HepG2 (cell line): Measurements from ENCODE around the gene RPL37. TPM values are rescaled to one million over a fixed set of nuclear protein-coding genes. Genes with fewer than 3 reads are reported as not detected.

ENCODE experiments used
- ERF ChIP-seq: IDR thresholded peaks from 2 replicates; pipeline ENCODE4 v1.6.1; 2018; ENCODE audit warnings: missing biosample characterization, missing genetic modification reagents
- GABPA ChIP-seq, 2 experiments: IDR thresholded peaks; 2 replicates each; pipeline ENCODE4 v1.6.1; 2011 to 2016; ENCODE audit warnings: low read depth in 2 of 2, low read length in 1 of 2, missing biosample characterization in 1 of 2, missing genetic modification characterization in 1 of 2
- GZF1 ChIP-seq: sonication (generic); formaldehyde crosslinking; IDR thresholded peaks from 2 replicates; pipeline ENCODE4 v1.5.1; 2020; ENCODE audit warnings: mild to moderate bottlenecking, missing genetic modification reagents
- HDAC1 ChIP-seq: sonication (generic); formaldehyde crosslinking; IDR thresholded peaks from 2 replicates; pipeline ENCODE4 v1.5.1; 2020; ENCODE audit warnings: mild to moderate bottlenecking, missing genetic modification reagents
- IKZF4 ChIP-seq: sonication (generic); formaldehyde crosslinking; IDR thresholded peaks from 2 replicates; pipeline ENCODE4 v1.5.1; 2020; ENCODE audit warnings: borderline replicate concordance, mild to moderate bottlenecking, low read depth, missing genetic modification reagents; ENCODE audit errors: not compliant biosample characterization
- MXD3 ChIP-seq: IDR thresholded peaks from 2 replicates; pipeline ENCODE4 v1.6.1; 2016; ENCODE audit warnings: mild to moderate bottlenecking, missing biosample characterization, missing genetic modification reagents
- MXD4 ChIP-seq: IDR thresholded peaks from 2 replicates; pipeline ENCODE4 v1.6.1; 2016; ENCODE audit warnings: mild to moderate bottlenecking, missing biosample characterization, missing genetic modification reagents
- NR2C2 ChIP-seq: sonication (generic); formaldehyde crosslinking; IDR thresholded peaks from 2 replicates; pipeline ENCODE4 v1.4.0; 2020; ENCODE audit warnings: missing genetic modification reagents, mild to moderate bottlenecking, moderate library complexity, borderline replicate concordance
- PHB2 ChIP-seq: fragments of 450-650 bp; IDR thresholded peaks from 2 replicates; pipeline ENCODE4 v1.6.1; 2018; ENCODE audit not compliant: partially characterized antibody
- POGZ ChIP-seq: sonication (generic); formaldehyde crosslinking; IDR thresholded peaks from 2 replicates; pipeline ENCODE4 v1.4.0; 2020; ENCODE audit warnings: mild to moderate bottlenecking, missing genetic modification reagents
- POLR2A ChIP-seq, 2 experiments: IDR thresholded peaks; 2 replicates each; pipeline ENCODE4 v1.6.1; 2011; ENCODE audit warnings: low read depth in 2 of 2, low read length in 2 of 2, mild to moderate bottlenecking in 1 of 2, moderate library complexity in 1 of 2; ENCODE audit not compliant: insufficient read depth in 1 of 2
- RCOR2 ChIP-seq: IDR thresholded peaks from 2 replicates; pipeline ENCODE4 v1.6.1; 2016; ENCODE audit warnings: missing biosample characterization, missing genetic modification reagents
- SKIL ChIP-seq: sonication (generic); formaldehyde crosslinking; IDR thresholded peaks from 2 replicates; pipeline ENCODE4 v1.8.0; 2022; ENCODE audit warnings: missing genetic modification reagents, mild to moderate bottlenecking, moderate library complexity, borderline replicate concordance
- TCF12 ChIP-seq, 2 experiments: fragments of 450-650 bp in 1 of 2; sonication (generic) in 1 of 2; formaldehyde crosslinking in 1 of 2; IDR thresholded peaks; 2 replicates each; pipeline versions ENCODE4 v1.6.1 to v1.8.0; 2017 to 2022; ENCODE audit warnings: antibody characterized with exemption in 1 of 2, mild to moderate bottlenecking in 1 of 2, missing genetic modification reagents in 1 of 2, moderate library complexity in 1 of 2
- TEF ChIP-seq: sonication (generic); formaldehyde crosslinking; IDR thresholded peaks from 2 replicates; pipeline ENCODE4 v1.5.0; 2020; ENCODE audit warnings: missing genetic modification reagents
- U2AF2 ChIP-seq: fragments of 200-400 bp; formaldehyde crosslinking; IDR thresholded peaks from 2 replicates; pipeline ENCODE4 v1.6.1; 2017; ENCODE audit warnings: low read depth, mild to moderate bottlenecking, low read length
- ZBTB3 ChIP-seq: sonication (generic); formaldehyde crosslinking; IDR thresholded peaks from 2 replicates; pipeline ENCODE4 v1.4.0; 2020; ENCODE audit warnings: low read depth, mild to moderate bottlenecking, moderate library complexity, missing genetic modification reagents, borderline replicate concordance
- ZFP91 ChIP-seq: sonication (generic); formaldehyde crosslinking; IDR thresholded peaks from 2 replicates; pipeline ENCODE4 v1.9.0; 2022; ENCODE audit warnings: missing genetic modification reagents, mild to moderate bottlenecking, borderline replicate concordance
- ZNF17 ChIP-seq: sonication (generic); formaldehyde crosslinking; IDR thresholded peaks from 2 replicates; pipeline ENCODE4 v1.5.0; 2020; ENCODE audit warnings: mild to moderate bottlenecking, missing genetic modification reagents
- ZNF282 ChIP-seq: fragments of 450-650 bp; IDR thresholded peaks from 2 replicates; pipeline ENCODE4 v1.6.1; 2018; ENCODE audit not compliant: partially characterized antibody
- ZNF329 ChIP-seq: sonication (generic); formaldehyde crosslinking; IDR thresholded peaks from 2 replicates; pipeline ENCODE4 v1.9.0; 2021; ENCODE audit warnings: low read depth, mild to moderate bottlenecking, missing genetic modification reagents
- ZNF432 ChIP-seq: sonication (generic); formaldehyde crosslinking; IDR thresholded peaks from 2 replicates; pipeline ENCODE4 v1.5.0; 2020; ENCODE audit warnings: missing genetic modification reagents, mild to moderate bottlenecking, borderline replicate concordance
- ZNF644 ChIP-seq: IDR thresholded peaks from 2 replicates; pipeline ENCODE4 v1.6.1; 2016; ENCODE audit warnings: low read depth
- ZSCAN21 ChIP-seq: sonication (generic); formaldehyde crosslinking; IDR thresholded peaks from 2 replicates; pipeline ENCODE4 v1.8.0; 2022; ENCODE audit warnings: mild to moderate bottlenecking, missing genetic modification reagents, moderate library complexity, borderline replicate concordance
- polyA plus RNA-seq, 8 experiments: library from polyadenylated mRNA; depleted of rRNA in 3 of 8; stranded (reverse) in 7 of 8; unstranded in 1 of 8; fragments of >200 nt; fragmentation: Illumina TruSeq in 4 of 8; extraction: Trizol in 4 of 8; gene quantifications; 2 replicates each; pipeline versions ENCODE4 v1.2.1 to v1.2.3, GENCODE V29; 2011 to 2016; ENCODE audit warnings: low read depth in 4 of 8, missing spikeins in 1 of 8, mixed read lengths in 1 of 8; ENCODE audit not compliant: insufficient read depth in 1 of 8
- total RNA-seq, 5 experiments: library from RNA; depleted of rRNA; stranded (reverse); fragments of >200 nt; fragmentation: Illumina TruSeq; extraction: Trizol; gene quantifications; 2 replicates each; pipeline ENCODE4 v1.2.3, GENCODE V29; 2016; ENCODE audit warnings: low read depth in 1 of 5

Gene RPL37
- total and polyA plus RNA-seq, 2 of the 13 experiments (the other 11 are each of a cell fraction or from before 2014, with no cell fraction given), result 1,981 to 3,367 TPM

- TF ChIP-seq GABPA (IDR thresholded peaks at IDR 0.05; ENCODE audit: low read depth, low read length), result peak; percentile 97
- TF ChIP-seq GABPA (CRISPR knock-in tag; IDR thresholded peaks at IDR 0.05; ENCODE audit: low read depth), result peak; percentile 99
- peak; percentile 100 for TF ChIP-seq NR2C2 (CRISPR knock-in tag)
- TF ChIP-seq POLR2A (IDR thresholded peaks at IDR 0.05; ENCODE audit: insufficient read depth in 1 of 2, low read depth in 2 of 2, low read length in 2 of 2), result peak; percentile 98 to 99
- TF ChIP-seq ZSCAN21 (CRISPR knock-in tag), result no peak; the same call in 1 of the 2 replicates
- no peak for TF ChIP-seq ZNF17 (CRISPR knock-in tag)
- no peak for TF ChIP-seq ZBTB3
- no peak for TF ChIP-seq ZNF432 (CRISPR knock-in tag)
- peak; percentile 83 for TF ChIP-seq SKIL (CRISPR knock-in tag)
- TF ChIP-seq POGZ, result peak; percentile 99
- TF ChIP-seq ZNF644 (CRISPR knock-in tag), result no peak
- peak; percentile 55; the same call in 1 of the 2 replicates for TF ChIP-seq RCOR2 (CRISPR knock-in tag)
- peak; percentile 93 for TF ChIP-seq MXD4
- peak; percentile 97 for TF ChIP-seq ZFP91 (CRISPR knock-in tag)
- no peak for TF ChIP-seq PHB2
- TF ChIP-seq U2AF2, result no peak
- peak; percentile 96 for TF ChIP-seq ERF
- TF ChIP-seq ZNF282, result no peak
- TF ChIP-seq HDAC1 (CRISPR knock-in tag), result peak; percentile 93
- TF ChIP-seq IKZF4 (CRISPR knock-in tag), result peak; percentile 85
- peak; percentile 67 for TF ChIP-seq MXD3
- no peak for TF ChIP-seq TCF12 (IDR thresholded peaks at IDR 0.05)
- TF ChIP-seq TCF12 (CRISPR knock-in tag; IDR thresholded peaks at IDR 0.05), result peak; percentile 60; the same call in 1 of the 2 replicates
- TF ChIP-seq GZF1 (CRISPR knock-in tag), result peak; percentile 95
- TF ChIP-seq ZNF329 (CRISPR knock-in tag), result peak; percentile 56; the same call in 1 of the 2 replicates
- peak; percentile 54; the same call in 1 of the 2 replicates for TF ChIP-seq TEF
Observed at GRCh38 chr5:40834849-40835787, at the start of gene RPL37 (continued).
